ENCODE measurements around the gene TRMT11. TPM values are rescaled to one million over a fixed set of nuclear protein-coding genes. Genes with fewer than 3 reads are reported as not detected.

Gene TRMT11
- total RNA-seq (16.9 TPM), polyA plus RNA-seq (10 to 100 TPM in 1 of 4 donors, 1 to 10 TPM in 3; 5.7 to 12.0 (median 9.7) TPM)

- ATAC-seq (ENCODE audit: low read depth in 2 of 2) (peak; percentile 86 to 93), DNase-seq (peak; percentile 78 to 86 (median 78))
- H3K27ac ChIP-seq (ENCODE audit: insufficient read depth, low read length, poor library complexity, severe bottlenecking) = peak within 1 kb of the TSS; percentile 80
- Mint-ChIP-seq H3K27me3 (no peaks in the 10 kb centered on the region), H3K9me3 (no peaks in the 10 kb centered on the region), H3K36me3 (no peaks in the 10 kb centered on the region), H3K27ac (no peak within 1 kb of the TSS), H3K4me3 (peak within 1 kb of the TSS in 2 of 4 donors; percentile 4 to 48), H3K4me1 (peaks cover 7 to 18% (median 13%) of the 10 kb centered on the region in 4 donors)
- H3K9me3 ChIP-seq (ENCODE audit: control insufficient read depth in 2 of 2, low read length in 2 of 2) = no peaks in the 10 kb centered on the region
- no peaks in the 10 kb centered on the region for H3K27me3 ChIP-seq (ENCODE audit: control insufficient read depth, insufficient read depth, low read length)
- no peaks in the 10 kb centered on the region for H3K36me3 ChIP-seq (ENCODE audit: control insufficient read depth, insufficient read depth, low read length)
- H3K4me3 ChIP-seq (ENCODE audit: low read depth, low read length) = peak within 1 kb of the TSS; percentile 89
- H3K4me1 ChIP-seq (ENCODE audit: control insufficient read depth, insufficient read depth, low read length, poor library complexity, severe bottlenecking) = peaks cover 21% of the 10 kb centered on the region
Observed at GRCh38 chr6:125986301-125987025, at the start of gene TRMT11. Gene TRMT11 (plus strand): TSS chr6:125986540. CDS start chr6:125986551, 11 bp downstream.

- Histone ChIP-seq H3K27me3 (ENCODE audit: control insufficient read depth, insufficient read depth, low read length) (peaks cover 7% of the 10 kb centered on the region), H3K4me1 (ENCODE audit: control insufficient read depth, insufficient read depth, low read length, poor library complexity, severe bottlenecking) (no peaks in the 10 kb centered on the region), H3K4me3 (ENCODE audit: low read depth, low read length) (no peak overlapping the region), H3K36me3 (ENCODE audit: control insufficient read depth, insufficient read depth, low read length) (no peaks in the 10 kb centered on the region), H3K9me3 (ENCODE audit: control insufficient read depth in 2 of 2, low read length in 2 of 2) (no peaks in the 10 kb centered on the region), H3K27ac (ENCODE audit: insufficient read depth, low read length, poor library complexity, severe bottlenecking) (no peak overlapping the region)
- DNase-seq = no peak
- Mint-ChIP-seq H3K4me1 (peaks cover 0 to 4% (median 0%) of the 10 kb centered on the region in 4 donors), H3K4me3 (no peak overlapping the region), H3K27ac (no peak overlapping the region), H3K36me3 (no peaks in the 10 kb centered on the region), H3K9me3 (peaks cover 0 to 2% (median 0%) of the 10 kb centered on the region in 7 donors), H3K27me3 (peaks cover 12% of the 10 kb centered on the region)
- no peak for ATAC-seq (ENCODE audit: low read depth in 2 of 2)
Observed at GRCh38 chr6:125939026-125939425, 47.3 kb upstream of the TRMT11 start.

- DNase-seq (no peak), ATAC-seq (ENCODE audit: low read depth in 2 of 2) (no peak)
- H3K4me3 ChIP-seq (ENCODE audit: low read depth, low read length) = no peak overlapping the region
- peaks cover 7% of the 10 kb centered on the region for H3K27me3 ChIP-seq (ENCODE audit: control insufficient read depth, insufficient read depth, low read length)
- no peaks in the 10 kb centered on the region for H3K9me3 ChIP-seq (ENCODE audit: control insufficient read depth in 2 of 2, low read length in 2 of 2)
- no peaks in the 10 kb centered on the region for H3K4me1 ChIP-seq (ENCODE audit: control insufficient read depth, insufficient read depth, low read length, poor library complexity, severe bottlenecking)
- Mint-ChIP-seq H3K27me3 (peaks cover 12% of the 10 kb centered on the region), H3K36me3 (no peaks in the 10 kb centered on the region), H3K27ac (no peak overlapping the region), H3K4me3 (no peak overlapping the region), H3K4me1 (peaks cover 0 to 4% (median 0%) of the 10 kb centered on the region in 4 donors), H3K9me3 (peaks cover 0 to 2% (median 0%) of the 10 kb centered on the region in 7 donors)
- H3K36me3 ChIP-seq (ENCODE audit: control insufficient read depth, insufficient read depth, low read length) = no peaks in the 10 kb centered on the region
- no peak overlapping the region for H3K27ac ChIP-seq (ENCODE audit: insufficient read depth, low read length, poor library complexity, severe bottlenecking)
Observed at GRCh38 chr6:125939791-125940190, 46.5 kb upstream of the TRMT11 start.

GRCh38 chr6:125940247-125941041 is 45.9 kb upstream of the TRMT11 start:
- ATAC-seq (ENCODE audit: low read depth in 2 of 2) = no peak
- Mint-ChIP-seq H3K27ac (no peak overlapping the region), H3K36me3 (no peaks in the 10 kb centered on the region), H3K4me1 (peaks cover 0 to 4% (median 0%) of the 10 kb centered on the region in 4 donors), H3K4me3 (no peak overlapping the region), H3K9me3 (peaks cover 0 to 1% (median 0%) of the 10 kb centered on the region in 7 donors), H3K27me3 (peaks cover 14% of the 10 kb centered on the region)
- no peak for DNase-seq
- no peaks in the 10 kb centered on the region for H3K4me1 ChIP-seq (ENCODE audit: control insufficient read depth, insufficient read depth, low read length, poor library complexity, severe bottlenecking)
- no peaks in the 10 kb centered on the region for H3K9me3 ChIP-seq (ENCODE audit: control insufficient read depth in 2 of 2, low read length in 2 of 2)
- H3K27ac ChIP-seq (ENCODE audit: insufficient read depth, low read length, poor library complexity, severe bottlenecking) = no peak overlapping the region
- no peak overlapping the region for H3K4me3 ChIP-seq (ENCODE audit: low read depth, low read length)
- peaks cover 7% of the 10 kb centered on the region for H3K27me3 ChIP-seq (ENCODE audit: control insufficient read depth, insufficient read depth, low read length)
- H3K36me3 ChIP-seq (ENCODE audit: control insufficient read depth, insufficient read depth, low read length) = no peaks in the 10 kb centered on the region

- Mint-ChIP-seq H3K9me3 (no peaks in the 10 kb centered on the region), H3K36me3 (no peaks in the 10 kb centered on the region), H3K27ac (no peak overlapping the region), H3K27me3 (peaks cover 23% of the 10 kb centered on the region), H3K4me3 (no peak overlapping the region), H3K4me1 (peaks cover 0 to 4% (median 0%) of the 10 kb centered on the region in 4 donors)
- DNase-seq = no peak
- no peaks in the 10 kb centered on the region for H3K9me3 ChIP-seq (ENCODE audit: control insufficient read depth in 2 of 2, low read length in 2 of 2)
- no peaks in the 10 kb centered on the region for H3K4me1 ChIP-seq (ENCODE audit: control insufficient read depth, insufficient read depth, low read length, poor library complexity, severe bottlenecking)
- no peak overlapping the region for H3K4me3 ChIP-seq (ENCODE audit: low read depth, low read length)
- H3K27me3 ChIP-seq (ENCODE audit: control insufficient read depth, insufficient read depth, low read length) = peaks cover 11% of the 10 kb centered on the region
- no peak overlapping the region for H3K27ac ChIP-seq (ENCODE audit: insufficient read depth, low read length, poor library complexity, severe bottlenecking)
- no peaks in the 10 kb centered on the region for H3K36me3 ChIP-seq (ENCODE audit: control insufficient read depth, insufficient read depth, low read length)
- no peak for ATAC-seq (ENCODE audit: low read depth in 2 of 2)
Observed at GRCh38 chr6:125942672-125943527, 43.4 kb upstream of the TRMT11 start.

GRCh38 chr6:125943528-125944433 is 42.6 kb upstream of the TRMT11 start:
- DNase-seq (no peak), ATAC-seq (ENCODE audit: low read depth in 2 of 2) (no peak)
- Histone ChIP-seq H3K4me3 (ENCODE audit: low read depth, low read length) (no peak overlapping the region), H3K4me1 (ENCODE audit: control insufficient read depth, insufficient read depth, low read length, poor library complexity, severe bottlenecking) (no peaks in the 10 kb centered on the region), H3K9me3 (ENCODE audit: control insufficient read depth in 2 of 2, low read length in 2 of 2) (no peaks in the 10 kb centered on the region), H3K27ac (ENCODE audit: insufficient read depth, low read length, poor library complexity, severe bottlenecking) (no peak overlapping the region), H3K27me3 (ENCODE audit: control insufficient read depth, insufficient read depth, low read length) (peaks cover 11% of the 10 kb centered on the region), H3K36me3 (ENCODE audit: control insufficient read depth, insufficient read depth, low read length) (no peaks in the 10 kb centered on the region)
- peaks cover 29% of the 10 kb centered on the region for H3K27me3 Mint-ChIP-seq
- no peaks in the 10 kb centered on the region for H3K36me3 Mint-ChIP-seq
- H3K9me3 Mint-ChIP-seq = no peaks in the 10 kb centered on the region
- peaks cover 0 to 4% (median 0%) of the 10 kb centered on the region in 4 donors for H3K4me1 Mint-ChIP-seq
- H3K27ac Mint-ChIP-seq = peak overlapping the region in 1 of 3 donors; percentile 53
- no peak overlapping the region for H3K4me3 Mint-ChIP-seq

Measured in CD4-positive, CD25-positive, alpha-beta regulatory T cell (primary cell).